Measurements from ENCODE around the gene KIF5B.
A peak's percentile ranks its signal among the peaks of the same experiment; 100 is the strongest.
"Not testable (repeated sequence)": the region's sequence is repeated elsewhere in the genome, so short reads cannot be mapped to it uniquely, and the experiment has no call there.

The KIF5B gene

GRCh38 chr10:32059472-32059871, 3.2 kb upstream of the KIF5B start:
- DNase-seq (ENCODE audit: low read depth) = no peak

- no peak for DNase-seq (ENCODE audit: low read depth)
Measured at GRCh38 chr10:32057036-32057372, 779 bp upstream of the KIF5B start.

- DNase-seq (ENCODE audit: low read depth) = peak; percentile 29
Measured at GRCh38 chr10:32055478-32056135, 618 bp downstream of the KIF5B start.

DNA sequence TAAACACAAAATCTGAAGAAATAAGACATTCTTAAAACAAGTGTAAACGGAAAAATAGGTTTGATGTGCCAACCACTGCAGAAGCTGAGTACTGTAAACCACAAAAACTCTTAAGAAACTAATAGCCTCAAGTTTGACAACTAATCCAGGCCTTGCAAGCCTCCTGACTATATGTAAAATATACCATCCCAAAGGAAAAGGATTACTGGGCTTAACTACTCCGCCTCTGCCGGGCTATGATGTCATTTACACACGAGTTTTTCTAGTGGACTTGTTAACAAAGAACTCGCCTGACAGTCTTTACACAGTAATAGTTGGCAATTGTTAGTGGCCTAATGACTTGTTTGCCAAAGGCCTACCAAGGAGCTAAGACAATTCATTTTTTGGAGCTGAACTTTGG, 2.1 kb downstream of the KIF5B start:
- DNase-seq (ENCODE audit: low read depth) = no peak

DNA sequence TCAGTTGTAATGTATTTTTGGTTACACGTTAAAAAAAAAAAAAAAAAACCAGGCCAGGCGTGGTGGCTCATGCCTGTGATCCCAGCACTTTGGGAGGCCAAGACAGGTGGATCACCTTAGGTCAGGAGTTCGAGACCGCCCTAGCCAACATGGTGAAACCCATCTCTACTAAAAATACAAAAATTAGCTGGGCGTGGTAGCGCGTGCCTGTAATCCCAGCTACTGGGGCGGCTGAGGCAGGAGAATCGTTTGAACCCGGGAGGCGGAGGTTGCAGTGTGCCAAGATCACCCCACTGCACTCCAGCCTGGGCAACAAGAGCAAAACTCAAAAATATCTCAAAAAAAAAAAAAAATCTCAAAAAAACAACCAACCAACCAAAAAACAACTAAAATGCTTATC, 2.8 kb downstream of the KIF5B start:
- not testable (repeated sequence) for DNase-seq (ENCODE audit: low read depth)

- DNase-seq (ENCODE audit: low read depth) = no peak
Measured at GRCh38 chr10:32051926-32052325, 4.3 kb downstream of the KIF5B start.

DNA sequence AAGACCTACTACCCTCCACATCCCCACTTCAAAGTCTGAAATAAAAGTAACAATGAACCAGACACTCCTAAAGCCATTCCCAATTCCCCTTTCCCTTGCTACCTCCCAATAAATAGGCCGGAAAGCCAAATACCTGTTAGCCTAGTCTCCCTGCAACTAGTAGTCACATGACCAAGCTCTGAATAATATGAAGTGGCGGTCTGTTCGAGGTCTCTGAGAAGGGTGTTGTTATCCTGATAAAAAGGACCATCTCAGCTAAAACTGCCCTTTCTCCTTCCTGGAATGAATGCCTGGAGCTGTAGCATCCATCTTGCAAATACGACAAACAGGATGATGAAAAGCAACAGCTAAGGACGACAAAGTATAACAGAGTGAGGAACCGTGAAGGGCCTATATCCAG, 6.0 kb downstream of the KIF5B start:
- DNase-seq (ENCODE audit: low read depth) = no peak

- no peak for DNase-seq (ENCODE audit: low read depth)
Measured at GRCh38 chr10:32049113-32049512, 7.1 kb downstream of the KIF5B start.

- no peak for DNase-seq (ENCODE audit: low read depth)
Measured at GRCh38 chr10:32048282-32048681, 7.9 kb downstream of the KIF5B start.

- DNase-seq (ENCODE audit: low read depth) = no peak
Measured at GRCh38 chr10:32047881-32048280, 8.3 kb downstream of the KIF5B start.

DNA sequence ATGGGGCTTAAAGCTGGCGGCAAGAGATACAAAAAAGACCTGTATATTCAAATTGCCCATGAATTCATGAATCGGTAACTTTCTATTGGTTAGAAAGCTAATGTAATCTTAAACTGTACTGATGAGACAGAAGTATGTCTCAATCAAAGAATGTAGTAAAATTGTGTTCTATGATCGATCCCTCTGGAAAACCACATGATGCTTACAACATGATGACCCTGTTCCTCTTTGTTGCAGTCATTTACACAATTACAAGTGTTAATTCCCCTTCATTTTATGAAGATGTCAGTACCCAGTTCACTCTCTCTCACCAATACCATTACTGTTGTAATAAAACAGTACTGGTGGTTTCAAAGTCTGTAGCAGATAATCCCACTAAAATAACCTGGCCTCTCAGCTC, 10.1 kb downstream of the KIF5B start:
- DNase-seq (ENCODE audit: low read depth) = no peak

DNA sequence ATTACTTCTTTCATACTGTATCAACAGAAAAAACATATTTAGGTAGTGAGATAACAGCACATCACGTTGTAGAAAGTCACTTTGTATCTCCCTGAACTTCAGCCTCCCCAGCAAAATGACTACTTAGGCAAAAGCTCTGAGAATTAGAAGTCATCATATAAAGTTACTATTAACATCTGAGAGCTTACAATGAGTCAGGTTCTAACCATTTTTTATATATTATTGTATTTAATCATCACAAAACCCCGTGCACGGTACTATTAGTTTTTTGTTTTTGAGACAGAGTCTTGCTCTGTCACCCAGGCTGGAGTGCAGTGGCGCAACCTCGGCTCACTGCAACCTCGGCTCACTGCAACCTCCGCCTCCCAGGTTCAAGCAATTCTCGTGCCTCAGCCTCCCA, 13.5 kb downstream of the KIF5B start:
- not testable (repeated sequence) for DNase-seq (ENCODE audit: low read depth)

DNA sequence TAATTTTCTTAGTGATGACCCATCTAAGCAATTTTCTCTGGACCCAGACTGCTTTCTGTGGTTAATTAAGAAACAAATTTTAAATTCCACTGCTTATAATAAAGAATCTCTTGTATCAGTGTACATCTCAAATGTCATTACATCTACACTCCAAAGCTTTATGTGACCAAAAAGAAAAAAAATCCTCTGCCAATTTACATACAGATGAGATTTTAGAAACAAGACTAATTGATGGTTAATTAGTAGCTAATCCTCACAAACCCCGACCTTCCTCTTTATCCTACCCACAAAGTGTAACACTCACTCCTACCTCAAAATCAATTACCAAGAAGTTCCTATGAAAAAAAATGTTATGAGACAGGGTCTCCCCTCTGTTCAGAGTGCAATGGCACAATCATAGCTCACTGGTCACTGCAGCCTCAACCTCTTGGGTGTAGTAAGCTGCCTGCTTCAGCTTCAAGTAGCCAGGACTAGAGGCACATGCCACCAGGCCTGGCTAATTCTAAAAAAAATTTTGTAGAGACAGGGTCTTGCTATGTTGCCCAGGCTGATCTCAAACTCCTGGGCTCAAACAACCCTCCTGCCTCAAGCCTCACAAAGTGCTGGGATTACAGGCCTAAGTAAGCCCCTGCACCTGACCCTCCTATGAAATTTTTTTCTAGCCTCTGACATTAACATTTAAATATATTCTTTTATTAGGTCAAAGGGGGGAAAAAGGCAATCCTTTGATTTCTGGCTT, 14.8 kb downstream of the KIF5B start:
- DNase-seq (ENCODE audit: low read depth) = no peak

DNA sequence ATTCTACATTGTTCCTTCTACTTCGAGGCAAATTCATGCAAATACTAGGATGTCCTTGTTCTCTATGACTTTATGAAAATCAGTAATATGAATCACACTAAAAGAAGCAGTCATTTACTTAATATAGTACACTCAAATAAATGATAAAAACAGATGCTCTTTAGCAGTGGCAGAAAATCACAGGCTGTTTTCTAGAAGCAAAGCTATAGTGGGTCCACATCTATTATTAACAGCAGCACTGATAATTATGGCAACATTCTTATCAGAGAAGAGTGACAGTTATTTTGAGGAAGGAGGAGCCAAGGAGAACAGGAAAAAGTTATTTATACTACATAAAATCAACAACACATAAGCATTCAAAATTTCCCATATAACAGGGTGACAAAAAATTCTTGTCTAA, 16.5 kb downstream of the KIF5B start:
- DNase-seq (ENCODE audit: low read depth) = no peak

DNA sequence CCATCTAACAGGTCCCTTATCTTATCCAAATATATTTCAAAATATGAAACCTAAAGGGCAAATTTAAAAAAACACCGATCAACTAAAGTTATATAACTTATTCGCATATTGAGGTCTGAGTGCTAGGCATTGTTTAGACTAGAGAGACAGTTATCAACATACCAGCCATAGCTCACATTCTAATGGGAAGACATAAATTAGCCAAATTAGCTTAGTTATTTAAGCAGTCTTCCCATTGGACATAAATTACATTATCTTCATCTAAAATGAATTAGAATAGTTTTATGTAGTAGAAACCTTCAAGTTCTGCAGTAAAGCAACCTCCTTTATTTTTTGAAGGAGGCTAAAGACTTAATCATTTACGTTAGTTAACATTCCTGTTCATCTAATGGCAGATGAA, 17.4 kb downstream of the KIF5B start:
- DNase-seq (ENCODE audit: low read depth) = no peak

DNA sequence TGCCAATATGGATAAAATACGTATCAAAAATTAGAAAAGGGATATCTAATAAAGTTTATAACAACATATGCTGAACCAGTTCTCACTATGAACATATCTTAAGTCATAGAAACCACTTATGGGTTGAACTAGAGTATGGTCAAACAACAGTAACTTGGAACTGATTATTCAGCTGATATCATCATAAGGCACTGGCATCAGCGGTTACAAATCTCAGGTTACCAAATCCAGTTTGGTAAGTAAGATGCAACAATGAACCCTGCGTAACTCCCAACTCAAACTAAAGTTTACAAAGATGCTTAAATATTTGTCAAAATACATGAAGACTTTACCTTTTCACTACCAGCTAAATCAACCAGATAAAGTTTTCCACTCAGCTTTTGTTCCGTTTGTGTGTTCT, 19.3 kb downstream of the KIF5B start:
- no peak for DNase-seq (ENCODE audit: low read depth)

DNA sequence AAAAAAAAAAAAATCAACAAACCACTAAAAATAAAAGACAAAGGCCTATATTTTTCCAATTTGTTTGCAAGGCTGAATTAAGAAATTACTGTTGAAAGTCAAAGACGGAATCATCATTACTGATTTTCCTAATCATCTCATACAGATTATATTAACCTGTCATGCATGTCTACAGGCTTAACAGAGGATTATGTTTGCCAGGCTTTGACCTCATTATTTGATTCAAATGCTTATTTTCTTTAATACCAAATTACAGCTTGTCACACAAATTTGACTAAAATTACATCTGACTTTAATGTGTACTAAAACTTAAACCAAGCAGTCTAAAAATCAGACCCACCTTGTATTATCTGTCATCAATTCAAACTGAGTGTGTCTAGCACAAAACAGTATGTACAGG, 21.2 kb downstream of the KIF5B start:
- no peak for DNase-seq (ENCODE audit: low read depth)

- DNase-seq (ENCODE audit: low read depth) = no peak
Measured at GRCh38 chr10:32033171-32033570, 23.1 kb downstream of the KIF5B start.

GRCh38 chr10:32031920-32032319, 24.3 kb downstream of the KIF5B start:
- no peak for DNase-seq (ENCODE audit: low read depth)

- no peak for DNase-seq (ENCODE audit: low read depth)
Measured at GRCh38 chr10:32031424-32031823, 24.8 kb downstream of the KIF5B start.

GRCh38 chr10:32028710-32029109, 27.5 kb downstream of the KIF5B start:
- DNase-seq (ENCODE audit: low read depth) = no peak

- no peak for DNase-seq (ENCODE audit: low read depth)
Measured at GRCh38 chr10:32023264-32023663, 33.0 kb downstream of the KIF5B start.

- no peak for DNase-seq (ENCODE audit: low read depth)
Measured at GRCh38 chr10:32017044-32017443, 39.2 kb downstream of the KIF5B start.

DNA sequence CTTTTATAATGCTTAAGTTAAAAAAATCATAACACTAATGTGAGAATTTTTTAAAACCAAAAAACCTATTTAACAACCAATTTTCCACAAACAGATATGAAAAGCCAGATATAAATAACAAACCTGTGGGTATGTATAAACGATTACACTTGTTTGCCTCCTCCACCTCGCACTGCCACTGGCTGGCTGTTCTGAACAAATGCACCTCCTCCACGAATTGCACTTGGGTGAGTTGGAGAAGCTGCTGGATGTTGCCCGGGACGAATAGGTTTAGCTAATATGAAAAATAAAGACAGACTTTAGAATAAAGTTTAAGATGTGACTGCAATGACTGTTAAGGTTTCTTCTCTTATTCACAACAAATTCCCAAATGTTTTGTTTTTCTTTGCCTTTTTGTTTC, 40.8 kb downstream of the KIF5B start:
- no peak for DNase-seq (ENCODE audit: low read depth)

Data from activated gamma-delta T cell treated with anti-CD3 and anti-CD28 coated beads, Interleukin-2, amount 50 U/mL, for 16 hours (primary cell).